Upper lobe of left lung (tissue), 6 donors: ENCODE measurements around the gene TRIP4. TPM values are rescaled to one million over a fixed set of nuclear protein-coding genes. Genes with fewer than 3 reads are reported as not detected.
"Not testable (repeated sequence)": the region's sequence is repeated elsewhere in the genome, so short reads cannot be mapped to it uniquely, and the experiment has no call there.

Source experiments
- ATAC-seq, 2 donors: fragments of 200-7000 bp; cut with Tn5 transposase; one replicate each; pipeline ENCODE4 v1.9.1; 2022; ENCODE audit warnings: mild to moderate bottlenecking in 2 of 2, moderate library complexity in 2 of 2; ENCODE audit not compliant: low FRiP score in 2 of 2
- DNase-seq, 2 donors: peaks; one replicate each; pipeline ENCODE4 v3.0.0-alpha.2; 2019 to 2020
- H3K27ac ChIP-seq, 4 donors: fragments of 200-600 bp; sonication (generic); one replicate each; pipeline ENCODE4 v1.5.1; 2016 to 2019
- H3K27me3 ChIP-seq, 4 donors: fragments of 200-600 bp; sonication (generic); one replicate each; pipeline ENCODE4 v1.5.1; 2017 to 2019
- H3K36me3 ChIP-seq, 4 donors: fragments of 200-600 bp; sonication (generic); one replicate each; pipeline ENCODE4 v1.5.1; 2016 to 2019
- H3K4me1 ChIP-seq, 4 donors: fragments of 200-600 bp; sonication (generic); one replicate each; pipeline ENCODE4 v1.5.1; 2018 to 2019
- H3K4me3 ChIP-seq, 4 donors: fragments of 200-600 bp; sonication (generic); one replicate each; pipeline ENCODE4 v1.5.1; 2017 to 2019; ENCODE audit warnings: mild to moderate bottlenecking in 2 of 4, moderate library complexity in 1 of 4
- H3K9me3 ChIP-seq, 4 donors: fragments of 200-600 bp; sonication (generic); one replicate each; pipeline ENCODE4 v1.5.1; 2018 to 2019
- EP300 ChIP-seq, 4 donors: sonication (generic); formaldehyde crosslinking; IDR thresholded peaks; one replicate each; pipeline ENCODE4 v1.5.1; 2017; ENCODE audit warnings: antibody characterized with exemption in 4 of 4, control low read depth in 2 of 4
- POLR2A ChIP-seq, 4 donors: fragments of 450-650 bp; IDR thresholded peaks; one replicate each; pipeline ENCODE4 v1.5.1; 2016 to 2017; ENCODE audit warnings: antibody characterized with exemption in 4 of 4, mild to moderate bottlenecking in 2 of 4
- POLR2AphosphoS5 ChIP-seq, 2 donors: sonication (generic); formaldehyde crosslinking; IDR thresholded peaks; one replicate each; pipeline ENCODE4 v1.5.1; 2017; ENCODE audit warnings: antibody characterized with exemption in 2 of 2
- WGBS, 2 donors: methylation state at CpG; one replicate each; pipeline ENCODE4 v1.1.5; 2017 to 2018; 5-methylcytosine and 5-hydroxymethylcytosine counted together
- total RNA-seq, 6 donors: library from RNA; depleted of rRNA in 4 of 6; stranded (reverse); fragments of >200 nt in 4 of 6; gene quantifications; one replicate each; pipeline versions ENCODE4 v1.1.0 to v1.2.1, GENCODE V29; 2016 to 2021
- TF ChIP-seq, protein P1 (sequence below), 6 experiments: fragments of 450-650 bp in 4 of 6; fragments of 200-600 bp in 2 of 6; sonication (generic) in 2 of 6; IDR thresholded peaks; one replicate each; pipeline ENCODE4 v1.5.1; 2016 to 2019; ENCODE audit warnings: antibody characterized with exemption in 6 of 6
- donor health status: DM: no; HTN: no; CAD: no; lungs with moderate emphysema.
- donor health status: DM: no; HTN: yes; CAD: no; lungs with severe emphysema.

TRIP4 gene
- total RNA-seq, 6 donors from 2014 or later: 10.9 to 48.2 (median 20.4) TPM

DNA sequence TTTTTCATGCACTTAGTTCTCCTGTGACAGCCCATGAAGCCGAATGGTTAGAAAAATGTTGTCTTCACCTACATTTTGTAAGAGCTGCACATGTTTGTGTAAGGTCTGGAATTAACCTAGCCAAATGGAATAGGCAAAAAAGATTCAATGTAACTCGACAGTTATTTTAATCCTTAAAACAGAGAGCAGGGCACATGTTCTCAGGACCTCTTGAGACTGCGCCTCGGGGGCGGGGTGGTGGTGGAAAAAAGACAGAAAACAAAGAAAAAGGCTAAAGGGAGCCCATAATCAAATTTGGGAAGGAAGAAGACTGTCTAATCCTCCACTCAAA, 31.0 kb upstream of the TRIP4 start:
- no peaks in the 10 kb centered on the region for H3K27me3 ChIP-seq
- ATAC-seq (no peak), DNase-seq (no peak)
- TF ChIP-seq POLR2A (IDR thresholded peaks at IDR 0.05): no peak
- no peak for TF ChIP-seq EP300 (IDR thresholded peaks at IDR 0.05)
- TF ChIP-seq, protein P1, sequence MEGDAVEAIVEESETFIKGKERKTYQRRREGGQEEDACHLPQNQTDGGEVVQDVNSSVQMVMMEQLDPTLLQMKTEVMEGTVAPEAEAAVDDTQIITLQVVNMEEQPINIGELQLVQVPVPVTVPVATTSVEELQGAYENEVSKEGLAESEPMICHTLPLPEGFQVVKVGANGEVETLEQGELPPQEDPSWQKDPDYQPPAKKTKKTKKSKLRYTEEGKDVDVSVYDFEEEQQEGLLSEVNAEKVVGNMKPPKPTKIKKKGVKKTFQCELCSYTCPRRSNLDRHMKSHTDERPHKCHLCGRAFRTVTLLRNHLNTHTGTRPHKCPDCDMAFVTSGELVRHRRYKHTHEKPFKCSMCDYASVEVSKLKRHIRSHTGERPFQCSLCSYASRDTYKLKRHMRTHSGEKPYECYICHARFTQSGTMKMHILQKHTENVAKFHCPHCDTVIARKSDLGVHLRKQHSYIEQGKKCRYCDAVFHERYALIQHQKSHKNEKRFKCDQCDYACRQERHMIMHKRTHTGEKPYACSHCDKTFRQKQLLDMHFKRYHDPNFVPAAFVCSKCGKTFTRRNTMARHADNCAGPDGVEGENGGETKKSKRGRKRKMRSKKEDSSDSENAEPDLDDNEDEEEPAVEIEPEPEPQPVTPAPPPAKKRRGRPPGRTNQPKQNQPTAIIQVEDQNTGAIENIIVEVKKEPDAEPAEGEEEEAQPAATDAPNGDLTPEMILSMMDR (IDR thresholded peaks at IDR 0.05): no peak
- TF ChIP-seq POLR2AphosphoS5 (IDR thresholded peaks at IDR 0.05): no peak
- WGBS, 2 donors: 52 to 58% methylated on average over 5 of the region's 5 CpGs
- no peaks in the 10 kb centered on the region for H3K9me3 ChIP-seq
- H3K4me3 ChIP-seq: peak overlapping the region; percentile 64 to 96 (median 89)
- H3K27ac ChIP-seq: peak overlapping the region; percentile 75 to 88 (median 86)
- peaks cover 10 to 17% (median 15%) of the 10 kb centered on the region in 4 donors for H3K4me1 ChIP-seq
- H3K36me3 ChIP-seq: no peaks in the 10 kb centered on the region

DNA sequence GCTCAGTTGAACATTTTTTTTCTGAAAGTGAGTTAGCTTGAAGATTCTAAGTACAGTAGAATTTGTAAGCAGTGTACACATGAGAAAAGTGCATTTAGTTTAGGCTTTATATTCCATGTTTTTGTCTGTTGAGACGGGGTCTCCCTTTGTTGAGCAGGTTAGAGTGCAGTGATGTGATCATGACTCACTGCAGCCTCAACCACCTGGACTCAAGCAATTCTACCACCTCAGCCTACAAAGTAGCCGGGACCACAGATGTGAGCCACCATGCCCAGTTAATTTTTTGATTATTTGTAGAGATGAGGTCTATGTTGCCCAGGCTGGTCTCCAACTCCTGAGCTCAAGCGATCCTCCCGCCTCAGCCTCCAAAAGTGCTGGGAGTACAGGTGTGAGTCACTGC, 26.4 kb upstream of the TRIP4 start:
- H3K27me3 ChIP-seq: no peaks in the 10 kb centered on the region
- H3K4me3 ChIP-seq: no peak overlapping the region
- no peak for ATAC-seq
- TF ChIP-seq POLR2AphosphoS5 (IDR thresholded peaks at IDR 0.05): no peak
- no peak for TF ChIP-seq EP300 (IDR thresholded peaks at IDR 0.05)
- TF ChIP-seq, protein P1 (IDR thresholded peaks at IDR 0.05): no peak
- no peak for TF ChIP-seq POLR2A (IDR thresholded peaks at IDR 0.05)
- peaks cover 0 to 7% (median 6%) of the 10 kb centered on the region in 4 donors for H3K4me1 ChIP-seq
- DNase-seq: no peak
- H3K36me3 ChIP-seq: no peaks in the 10 kb centered on the region
- H3K9me3 ChIP-seq: no peaks in the 10 kb centered on the region
- no peak overlapping the region for H3K27ac ChIP-seq
- 89 to 100% methylated on average over 4 of the region's 4 CpGs for WGBS, 2 donors

DNA sequence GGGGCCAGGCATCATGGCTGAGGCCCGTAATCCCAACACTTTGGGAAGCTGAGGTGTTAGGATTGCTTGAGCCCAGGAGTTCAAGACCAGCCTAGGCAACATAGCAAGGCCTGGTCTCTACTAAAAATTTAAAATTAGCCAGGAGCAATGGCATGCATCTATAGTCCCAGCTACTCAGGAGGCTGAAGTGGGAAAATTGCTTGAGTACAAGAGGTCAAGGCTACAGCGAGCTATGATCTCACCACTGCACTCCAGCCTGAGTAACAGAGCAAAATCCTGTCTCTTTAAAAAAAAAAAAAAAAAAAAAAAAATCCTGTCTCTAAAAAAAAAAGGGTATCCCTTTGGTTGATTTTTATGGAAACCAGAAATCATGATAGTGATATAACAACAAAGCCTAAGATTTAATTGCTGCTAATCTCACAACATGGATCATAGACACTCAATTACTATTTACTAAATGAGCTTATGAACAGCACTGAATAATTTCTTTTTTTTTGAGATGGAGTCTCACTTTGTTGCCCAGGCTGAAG, 18.5 kb upstream of the TRIP4 start:
- no peak for ATAC-seq
- DNase-seq: no peak
- Histone ChIP-seq H3K36me3 (no peaks in the 10 kb centered on the region), H3K9me3 (no peaks in the 10 kb centered on the region), H3K27ac (no peak overlapping the region), H3K27me3 (no peaks in the 10 kb centered on the region), H3K4me1 (no peaks in the 10 kb centered on the region), H3K4me3 (no peak overlapping the region)
- TF ChIP-seq POLR2A (IDR thresholded peaks at IDR 0.05): no peak
- TF ChIP-seq EP300 (IDR thresholded peaks at IDR 0.05): no peak
- TF ChIP-seq, protein P1 (IDR thresholded peaks at IDR 0.05): no peak
- TF ChIP-seq POLR2AphosphoS5 (IDR thresholded peaks at IDR 0.05): no peak
- WGBS, 2 donors: 79 to 85% methylated on average over 2 of the region's 2 CpGs

DNA sequence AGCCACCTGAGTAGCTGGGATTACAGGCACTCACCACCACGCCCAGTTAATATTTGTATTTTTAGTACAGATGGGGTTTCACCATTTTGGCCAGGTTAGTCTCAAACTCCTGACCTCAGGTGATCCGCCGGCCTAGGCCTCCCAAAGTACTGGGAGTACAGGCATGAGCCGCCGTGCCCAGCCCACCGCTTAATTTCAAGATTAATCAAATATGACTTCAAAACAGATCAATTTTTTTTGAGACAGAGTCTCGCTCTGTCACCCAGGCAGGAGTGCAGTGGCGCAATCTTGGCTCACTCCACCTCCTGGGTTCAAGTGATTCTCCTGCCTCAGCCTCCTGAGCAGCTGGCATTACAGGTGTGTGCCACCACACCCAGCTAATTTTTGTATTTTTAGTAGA, 16.3 kb upstream of the TRIP4 start:
- H3K9me3 ChIP-seq, ATAC-seq: not testable (repeated sequence)
- 95 to 96% methylated on average over 8 of the region's 8 CpGs for WGBS, 2 donors

DNA sequence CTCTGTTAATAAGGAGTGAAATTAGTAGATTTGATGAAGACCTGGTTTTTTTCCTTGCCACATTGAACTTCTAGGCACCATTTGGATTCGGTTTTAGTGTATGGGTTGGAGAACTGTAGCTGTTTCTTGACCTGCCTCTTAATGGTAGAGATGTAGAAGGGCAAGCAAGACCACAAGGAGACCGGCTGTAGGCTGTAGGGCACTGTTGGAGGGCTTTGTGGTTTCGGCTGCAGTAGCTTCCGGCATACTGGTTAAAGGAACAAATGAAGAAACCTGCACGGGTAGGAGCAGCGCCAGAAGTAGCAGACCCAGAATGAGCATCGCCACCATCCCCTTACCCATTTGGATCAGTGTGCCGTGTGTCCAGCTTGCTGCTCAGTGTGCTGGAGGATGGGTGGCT, 14.3 kb upstream of the TRIP4 start:
- ATAC-seq (no peak), DNase-seq (no peak)
- Histone ChIP-seq H3K4me3 (no peak overlapping the region), H3K36me3 (no peaks in the 10 kb centered on the region), H3K27ac (no peak overlapping the region), H3K9me3 (no peaks in the 10 kb centered on the region), H3K4me1 (no peaks in the 10 kb centered on the region), H3K27me3 (no peaks in the 10 kb centered on the region)
- 89% methylated on average over 8 of the region's 8 CpGs for whole genome bisulfite sequencing, 2 donors
- TF ChIP-seq, protein P1 (IDR thresholded peaks at IDR 0.05): no peak
- TF ChIP-seq EP300 (IDR thresholded peaks at IDR 0.05): no peak

More for the DNA sequence above, 16.3 kb upstream of the TRIP4 start:
- not testable (repeated sequence) for H3K4me3 ChIP-seq, H3K4me1 ChIP-seq, DNase-seq, H3K36me3 ChIP-seq, H3K27me3 ChIP-seq, H3K27ac ChIP-seq
